Activated T-helper 9 cell treated with anti-CD3 and anti-CD28 coated beads, Interleukin-2, amount 50 U/mL, for 16 hours (primary cell): Measurements from ENCODE around the gene CSTB.
"Not testable (repeated sequence)": the region's sequence is repeated elsewhere in the genome, so short reads cannot be mapped to it uniquely, and the experiment has no call there.

Source experiments
- DNase-seq: peaks from one replicate; pipeline ENCODE4 v3.0.0-alpha.2; 2020; ENCODE audit warnings: low read depth

CSTB gene, protein sequence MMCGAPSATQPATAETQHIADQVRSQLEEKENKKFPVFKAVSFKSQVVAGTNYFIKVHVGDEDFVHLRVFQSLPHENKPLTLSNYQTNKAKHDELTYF

DNA sequence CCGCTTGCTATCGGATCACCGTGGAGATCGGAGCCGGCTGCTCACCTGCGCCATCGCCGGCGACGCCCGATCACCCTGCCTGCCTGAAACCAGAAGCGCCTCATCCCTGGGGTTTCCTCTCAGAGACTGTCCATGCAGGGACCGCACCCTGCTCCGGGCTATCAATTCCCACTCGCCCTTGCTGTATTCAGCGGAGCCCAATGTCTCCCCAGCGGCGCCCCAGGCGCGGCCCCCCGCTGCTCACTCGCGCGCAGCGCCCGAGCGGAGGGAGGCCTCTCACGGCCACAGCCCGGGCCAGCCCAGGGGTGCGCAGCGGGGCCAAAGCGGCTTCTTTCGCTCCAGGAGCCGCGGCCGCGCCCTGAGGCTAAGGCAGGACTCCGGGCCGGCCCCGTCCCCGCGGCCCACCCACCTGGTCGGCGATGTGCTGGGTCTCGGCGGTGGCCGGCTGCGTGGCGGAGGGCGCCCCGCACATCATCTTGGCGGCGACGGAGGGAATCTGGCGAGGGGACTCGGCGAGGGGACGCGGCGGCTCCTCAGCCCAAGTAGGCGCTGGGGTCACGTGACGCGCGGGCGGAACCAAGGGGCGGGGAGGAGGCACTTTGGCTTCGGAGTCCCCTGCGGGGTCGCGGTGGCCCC lies at the start of gene CSTB:
CSTB (minus strand) TSS at position 514 of the 636 bp plus-strand sequence; CDS start at position 475, 39 bp downstream.
- peak; percentile 77 for DNase-seq

DNA sequence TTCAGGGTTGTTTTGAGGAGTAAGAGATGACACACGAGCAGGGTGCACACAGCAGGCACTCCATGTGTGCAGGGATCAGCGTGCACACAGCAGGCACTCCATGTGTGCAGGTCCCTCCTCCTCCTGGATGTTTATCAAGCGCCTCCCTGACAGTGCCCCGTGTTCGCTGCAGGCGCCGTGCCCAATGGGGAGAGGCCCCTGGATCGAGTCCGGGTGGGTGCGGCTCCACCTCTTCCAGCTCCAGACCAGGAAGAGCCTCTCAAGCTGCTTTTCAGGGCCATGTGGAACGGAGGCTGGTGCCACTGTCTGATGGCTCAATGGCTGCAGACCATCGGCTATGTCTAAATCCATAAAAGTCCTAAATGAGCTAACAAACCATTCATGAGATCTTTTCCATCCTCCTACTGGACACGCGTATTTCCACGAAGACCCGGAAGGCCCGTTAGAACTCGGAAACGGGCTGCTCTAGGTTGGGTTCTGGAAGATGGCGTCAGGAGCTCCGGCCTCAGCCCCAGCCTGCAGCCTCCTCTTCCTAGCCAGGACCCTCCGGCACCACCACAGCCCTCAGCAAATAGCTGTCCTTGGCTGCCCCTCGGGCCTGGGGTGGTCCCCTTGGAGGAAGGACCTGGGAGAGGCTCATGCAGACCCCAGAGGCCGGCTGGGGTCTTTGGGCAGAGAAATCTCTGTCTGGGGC lies 49.3 kb upstream of the CSTB start:
- no peak for DNase-seq

DNA sequence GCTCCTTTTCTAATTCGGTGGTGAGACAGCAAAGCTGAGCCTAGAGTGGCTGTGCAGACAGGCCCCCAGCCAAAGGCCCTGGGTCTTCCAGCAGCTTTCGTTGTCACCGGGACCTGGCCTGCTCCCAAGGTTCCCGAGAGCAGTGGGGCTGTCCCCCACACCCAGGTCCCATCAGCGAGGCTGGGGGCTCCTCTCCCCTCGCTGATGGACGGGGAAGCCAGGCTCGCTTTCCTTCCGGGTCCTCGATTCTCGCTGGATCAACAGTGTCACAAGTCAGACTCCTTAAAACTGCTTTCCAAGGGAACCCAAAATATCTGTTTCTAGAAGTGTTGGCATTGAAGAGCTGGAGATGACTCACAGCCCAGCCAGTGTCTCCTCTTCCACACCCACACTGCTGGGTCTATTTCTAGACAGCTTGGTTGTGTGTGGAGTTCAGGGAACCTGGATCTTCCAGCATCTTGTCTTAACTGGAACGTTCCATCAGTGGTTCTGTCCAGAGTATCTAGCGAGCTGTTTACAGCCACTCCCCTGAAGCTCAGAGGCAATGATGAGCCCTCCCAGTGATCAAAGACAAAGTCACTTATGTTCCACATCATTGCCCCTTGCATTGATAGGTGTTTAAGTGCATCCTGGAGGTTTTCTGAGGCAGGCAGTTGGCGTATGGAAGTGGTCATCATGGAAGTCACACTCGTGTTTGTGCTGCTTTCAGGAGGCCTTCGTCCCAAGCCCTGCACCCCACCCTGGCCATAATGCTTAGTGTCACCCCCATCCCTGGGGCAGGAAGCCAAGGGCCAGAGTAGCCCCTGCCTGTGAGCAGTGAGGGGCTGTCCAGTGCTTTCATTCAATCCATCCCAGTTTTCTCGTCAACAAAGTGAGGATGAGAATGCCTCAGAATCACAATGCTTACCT lies 48.5 kb upstream of the CSTB start:
- DNase-seq, result no peak

DNA sequence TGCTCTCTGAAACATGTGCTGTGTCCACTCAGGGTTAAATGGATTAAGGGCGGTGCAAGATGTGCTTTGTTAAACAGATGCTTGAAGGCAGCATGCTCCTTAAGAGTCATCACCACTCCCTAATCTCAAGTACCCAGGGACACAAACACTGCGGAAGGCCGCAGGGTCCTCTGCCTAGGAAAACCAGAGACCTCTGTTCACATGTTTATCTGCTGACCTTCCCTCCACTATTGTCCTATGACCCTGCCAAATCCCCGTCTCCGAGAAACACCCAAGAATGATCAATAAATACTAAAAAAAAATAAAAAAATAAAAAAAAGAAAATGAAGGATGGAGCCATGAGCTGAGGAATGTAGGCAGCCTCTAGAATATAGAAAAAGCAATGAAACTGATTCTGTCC lies 46.6 kb upstream of the CSTB start:
- not testable (repeated sequence) for DNase-seq

DNA sequence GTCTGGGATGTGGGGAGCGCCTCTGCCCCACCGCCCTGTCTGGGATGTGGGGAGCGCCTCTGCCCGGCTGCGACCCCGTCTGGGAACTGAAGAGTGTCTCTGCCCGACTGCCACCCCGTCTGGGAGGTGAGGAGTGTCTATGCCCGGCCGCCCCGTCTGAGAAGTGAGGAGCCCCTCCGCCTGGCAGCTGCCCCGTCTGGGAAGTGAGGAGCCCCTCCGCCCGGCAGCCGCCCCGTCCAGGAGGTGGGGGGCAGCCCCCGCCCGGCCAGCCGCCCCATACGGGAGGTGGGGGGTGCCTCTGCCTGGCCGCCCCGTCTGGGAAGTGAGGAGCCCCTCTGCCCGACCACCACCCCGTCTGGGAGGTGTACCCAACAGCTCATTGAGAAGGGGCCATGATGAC lies 46.1 kb upstream of the CSTB start:
- DNase-seq, result not testable (repeated sequence)

DNA sequence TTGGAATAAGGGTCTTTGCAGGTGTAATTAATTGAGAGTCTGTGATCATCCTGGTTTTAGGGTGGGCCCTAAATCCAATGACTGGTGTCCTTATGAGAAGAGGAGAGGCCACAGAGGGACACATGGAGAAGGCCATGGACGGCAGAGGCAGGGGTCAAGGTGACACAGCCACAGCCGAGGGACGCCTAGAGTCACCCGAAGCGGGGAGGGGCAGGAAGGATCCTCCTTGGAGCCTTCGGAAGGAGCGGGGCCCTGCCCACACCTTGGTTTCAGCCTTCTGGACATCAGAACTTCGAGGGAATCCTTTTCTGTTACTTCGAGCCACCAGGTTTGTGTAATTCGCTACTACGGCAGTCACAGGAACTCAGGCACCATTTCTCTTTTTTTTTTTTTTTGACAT lies 44.4 kb upstream of the CSTB start:
- no peak for DNase-seq

DNA sequence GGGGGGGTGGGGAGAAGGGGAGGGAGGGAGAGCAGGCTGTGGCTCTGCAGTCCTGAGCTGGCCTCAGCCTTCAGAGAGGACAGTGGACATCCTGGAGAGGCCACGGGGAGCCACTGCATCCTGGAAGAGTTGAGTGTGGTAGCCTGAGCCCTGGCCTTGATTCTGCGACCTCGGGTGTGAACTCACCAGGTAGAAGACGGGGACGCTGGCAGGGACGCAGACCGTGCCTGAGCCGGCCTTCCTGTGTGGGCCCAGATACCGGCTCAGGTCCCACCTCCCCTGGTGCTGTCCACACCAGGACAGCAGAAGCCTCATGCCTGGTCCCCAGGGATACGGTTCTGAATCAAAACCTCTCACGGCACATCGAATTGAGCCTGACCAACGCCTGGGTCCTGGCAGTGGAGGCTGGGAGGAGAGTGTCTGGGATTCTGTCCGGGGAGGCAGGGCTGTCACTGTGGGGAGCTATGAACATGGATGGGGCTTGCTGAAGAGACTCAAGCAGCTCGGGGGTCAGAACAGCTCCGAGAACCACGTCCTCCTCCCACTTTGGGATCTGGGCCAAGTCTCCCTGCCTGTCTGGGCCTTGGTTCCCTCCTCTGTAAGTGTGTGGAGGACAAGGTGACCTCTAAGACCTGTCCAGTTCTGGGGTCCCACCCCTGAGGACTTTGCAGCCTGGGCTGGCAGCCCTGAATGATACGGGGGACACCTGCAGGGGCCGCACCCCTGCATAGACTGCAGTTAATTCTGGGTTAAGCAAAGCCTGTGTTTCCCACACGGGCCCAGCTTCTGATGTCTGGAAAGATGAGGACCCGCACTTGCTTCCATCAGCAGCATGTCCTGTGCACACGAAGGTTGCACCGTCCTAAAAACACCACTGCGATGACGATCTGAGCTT lies 43.6 kb upstream of the CSTB start:
- no peak for DNase-seq

DNA sequence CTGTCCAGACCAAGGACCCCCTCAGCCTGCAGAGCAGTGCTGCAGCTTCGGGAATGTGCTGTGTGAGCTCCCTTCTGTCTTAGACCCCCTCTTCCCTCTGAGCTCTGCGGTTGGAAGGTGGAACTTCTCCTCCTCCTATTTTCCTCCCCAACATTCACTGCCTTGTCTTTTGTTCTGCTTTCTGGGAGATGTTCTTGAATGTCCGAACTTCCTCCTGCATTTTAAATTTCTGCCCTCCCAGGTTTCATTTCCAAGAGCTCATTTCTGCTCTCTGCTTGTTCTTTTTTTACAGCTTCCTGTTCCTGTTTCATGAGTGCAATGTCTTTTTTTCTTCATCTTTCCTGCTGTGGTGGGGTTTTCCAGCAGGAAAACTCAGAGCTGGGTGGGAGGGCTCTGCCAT lies 42.6 kb upstream of the CSTB start:
- no peak for DNase-seq

DNA sequence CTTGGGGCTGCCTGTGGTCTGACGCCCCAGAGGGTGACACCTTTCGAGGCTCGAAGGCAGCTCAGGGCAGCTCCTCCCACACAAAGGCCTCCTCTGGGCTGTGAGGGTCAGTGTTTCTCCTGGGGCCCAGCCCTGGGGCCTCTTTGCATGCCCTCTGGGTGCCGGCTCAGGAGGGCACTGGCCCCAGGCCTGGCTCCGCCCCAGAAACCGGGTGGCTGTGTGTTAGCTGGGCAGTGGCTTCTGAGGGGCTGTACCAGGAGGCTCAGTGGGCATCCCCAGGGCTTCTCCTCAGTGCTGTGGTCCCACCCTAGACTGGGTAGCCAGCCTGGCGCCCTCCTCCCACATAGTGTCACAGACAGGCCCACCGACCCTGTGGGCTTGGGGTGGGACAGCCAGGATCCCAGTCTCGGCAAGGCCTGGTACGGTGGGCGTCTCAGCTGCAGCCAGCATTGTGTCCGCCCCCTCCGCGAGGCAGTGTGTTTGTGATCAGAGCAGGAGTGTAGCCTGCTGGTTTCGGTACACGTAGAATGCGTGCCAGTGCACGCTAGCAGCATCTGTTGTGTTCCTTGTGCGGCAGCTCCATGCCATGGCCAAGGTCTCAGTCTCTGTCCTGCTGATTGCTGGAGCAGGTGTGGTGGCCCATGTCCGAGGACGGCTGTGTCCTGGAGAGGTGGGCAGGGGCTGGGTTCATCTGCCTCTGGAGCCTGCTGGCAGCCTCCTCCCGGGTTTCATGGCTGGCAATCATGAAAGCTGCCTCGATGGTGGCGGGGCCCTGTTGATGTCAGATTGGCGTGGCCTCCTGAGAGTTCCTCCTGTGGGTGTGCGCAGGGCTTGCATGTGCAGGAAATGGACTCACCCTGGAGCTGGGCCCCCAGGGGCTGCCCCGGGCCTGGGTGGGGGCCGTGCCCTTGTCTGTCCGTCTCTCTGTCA lies 41.3 kb upstream of the CSTB start:
- no peak for DNase-seq

DNA sequence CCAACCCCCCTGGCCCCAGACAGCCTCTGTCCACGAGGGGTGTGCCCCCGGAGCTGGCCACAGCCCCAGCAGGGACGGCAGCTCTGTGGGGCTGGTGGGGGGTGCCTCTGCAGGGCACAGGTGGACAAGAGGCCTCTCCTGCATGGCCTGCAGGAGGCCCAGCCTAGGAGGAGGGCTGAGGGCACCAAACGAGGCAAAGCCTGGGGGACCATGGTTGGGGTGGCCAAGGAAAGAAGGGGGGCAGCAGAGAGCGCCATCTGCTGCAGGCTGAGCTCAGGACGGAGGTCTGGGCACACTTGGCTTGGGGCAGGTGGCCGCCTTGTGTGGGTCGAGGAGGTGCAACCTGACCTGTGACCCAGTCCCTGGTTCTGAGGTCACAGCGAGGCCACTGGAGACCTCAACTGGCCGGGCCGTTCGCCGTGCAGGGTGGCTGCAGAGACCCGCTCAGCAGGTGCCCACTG lies 40.5 kb upstream of the CSTB start:
- DNase-seq, result no peak

DNA sequence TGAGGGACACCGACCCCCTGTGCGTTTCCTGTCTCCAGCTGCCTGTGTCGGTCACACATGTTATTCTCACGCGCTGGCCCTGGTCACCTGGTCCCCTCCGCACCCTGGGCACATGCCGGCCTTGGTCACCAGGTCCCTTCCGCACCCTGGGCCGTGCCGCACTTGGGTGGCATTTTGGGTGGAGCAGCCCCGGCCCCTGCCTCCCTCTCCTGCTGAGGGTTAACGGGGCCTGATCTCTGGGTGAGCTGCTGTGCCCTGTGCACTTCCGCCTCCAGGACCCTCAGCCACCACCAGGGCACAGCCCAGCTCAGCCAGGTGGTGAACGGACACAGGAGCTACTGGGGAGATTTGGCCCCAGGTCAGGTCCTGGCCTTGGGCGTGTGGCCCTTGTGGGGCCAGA lies 39.9 kb upstream of the CSTB start:
- no peak for DNase-seq

DNA sequence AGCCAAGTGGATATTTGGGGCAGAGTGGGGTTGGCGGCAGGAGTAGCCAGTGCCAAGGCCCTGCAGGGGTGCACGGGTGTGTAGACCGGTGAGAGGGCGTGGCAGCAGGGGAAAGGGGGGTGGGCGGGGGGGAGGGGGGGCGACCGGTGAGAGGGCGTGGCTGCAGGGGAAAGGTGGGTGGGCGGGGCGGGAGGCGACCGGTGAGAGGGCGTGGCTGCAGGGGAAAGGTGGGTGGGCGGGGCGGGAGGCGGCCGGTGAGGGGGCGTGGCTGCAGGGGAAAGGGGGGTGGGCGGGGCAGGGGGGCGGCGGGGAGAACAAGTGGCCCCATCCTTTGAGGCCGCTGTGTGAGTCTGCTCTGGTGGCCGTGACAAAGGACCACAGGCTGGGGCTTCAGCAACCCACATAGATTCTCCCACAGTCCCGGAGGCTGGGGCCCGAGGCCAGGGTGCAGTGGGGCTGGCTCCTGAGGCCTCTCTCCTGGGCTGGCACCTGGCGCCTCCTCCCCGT lies 39.1 kb upstream of the CSTB start:
- DNase-seq, result no peak

DNA sequence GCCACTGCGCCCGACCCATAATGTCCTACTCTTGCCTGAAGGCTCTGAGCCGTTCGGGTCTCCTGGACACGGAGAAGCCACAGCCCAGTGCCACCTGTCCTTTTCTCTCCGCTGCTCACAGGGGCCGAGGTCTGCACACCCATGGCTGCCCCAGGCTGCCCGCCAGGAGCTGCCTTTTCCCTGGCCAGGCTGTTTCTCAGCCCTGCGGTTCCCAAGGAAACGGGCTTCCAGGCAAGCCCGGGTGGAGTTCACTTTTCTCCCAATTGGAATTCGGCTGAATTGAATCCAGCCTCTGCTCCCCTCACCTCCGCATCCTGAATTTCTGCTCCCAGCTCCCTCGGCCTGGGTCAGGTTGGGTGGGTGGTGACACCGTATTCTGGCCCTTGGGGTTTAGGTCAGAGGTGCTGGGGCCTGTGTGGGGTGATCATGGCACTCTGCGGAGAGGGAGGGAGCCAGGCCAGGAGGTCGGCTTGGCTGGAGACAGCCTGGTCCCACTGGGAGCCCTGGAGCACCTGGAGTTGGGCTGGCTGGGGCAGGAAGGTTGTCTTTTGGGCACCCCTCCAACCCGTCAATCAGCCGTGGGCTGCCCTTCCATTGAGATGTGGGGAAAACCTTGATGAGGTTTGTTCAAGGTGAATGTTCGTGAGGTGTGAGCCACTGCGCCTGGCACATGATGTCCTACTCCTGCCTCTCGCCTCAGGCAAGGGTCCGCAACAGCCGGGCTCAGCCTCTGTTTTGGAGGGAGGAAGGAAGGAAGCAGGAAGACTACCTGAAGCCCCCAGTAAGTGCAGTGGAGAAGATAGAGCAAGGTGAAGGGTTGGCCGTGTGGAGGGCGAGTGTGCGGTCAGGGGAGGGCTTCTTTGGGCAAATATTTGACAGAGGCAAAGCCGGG lies 38.4 kb upstream of the CSTB start:
- no peak for DNase-seq

DNA sequence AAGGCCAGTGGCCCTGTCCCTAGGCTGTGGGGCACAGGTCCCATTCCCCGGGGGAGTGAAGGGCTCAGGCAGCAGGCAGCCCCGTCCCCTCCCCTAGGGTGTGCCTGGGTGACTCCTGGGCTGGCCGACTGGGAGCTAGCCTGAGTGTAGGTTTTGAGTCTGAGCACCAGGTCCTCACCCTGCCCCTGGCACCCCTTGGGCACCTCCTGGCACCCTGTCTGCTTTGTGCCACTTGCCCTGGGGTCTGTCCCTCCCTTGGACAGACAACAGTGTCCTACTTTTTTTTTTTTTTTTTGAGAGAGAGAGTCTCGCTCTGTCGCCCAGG lies 37.5 kb upstream of the CSTB start:
- DNase-seq, result no peak

DNA sequence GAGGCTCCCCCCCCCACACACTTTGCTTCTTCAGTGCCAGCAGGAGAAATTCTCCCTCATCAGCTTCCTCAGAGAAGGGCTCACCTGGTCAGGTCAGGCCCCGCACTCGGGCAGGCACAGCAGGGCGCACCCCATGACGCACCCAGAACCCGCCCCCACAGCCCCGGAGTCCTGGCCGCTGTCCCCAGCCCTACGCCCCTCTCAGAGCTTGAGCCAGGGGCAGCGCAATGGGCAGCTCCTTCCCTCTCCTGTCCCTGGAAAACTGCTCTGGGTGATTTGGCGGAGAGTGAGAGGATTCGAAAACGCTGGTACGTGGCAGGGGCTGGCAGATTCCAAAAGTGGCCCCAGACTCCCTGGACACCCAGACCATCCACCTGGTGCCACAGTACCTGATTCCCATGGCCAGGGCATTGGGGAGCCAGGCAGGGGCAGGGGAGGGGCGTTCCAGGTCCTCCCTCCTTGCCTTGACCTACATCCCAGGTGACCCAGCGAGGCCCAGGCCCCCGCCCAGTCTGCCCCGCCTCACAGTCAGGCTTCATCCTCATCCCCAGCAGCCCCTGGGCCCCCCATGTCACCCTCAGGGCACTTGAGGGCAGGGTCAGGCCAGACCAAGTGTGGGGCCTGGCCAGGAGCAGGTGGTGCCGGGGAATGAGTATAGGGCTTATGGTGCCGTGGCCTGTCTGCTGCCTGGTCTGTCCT lies 37.0 kb upstream of the CSTB start:
- DNase-seq, result no peak

DNA sequence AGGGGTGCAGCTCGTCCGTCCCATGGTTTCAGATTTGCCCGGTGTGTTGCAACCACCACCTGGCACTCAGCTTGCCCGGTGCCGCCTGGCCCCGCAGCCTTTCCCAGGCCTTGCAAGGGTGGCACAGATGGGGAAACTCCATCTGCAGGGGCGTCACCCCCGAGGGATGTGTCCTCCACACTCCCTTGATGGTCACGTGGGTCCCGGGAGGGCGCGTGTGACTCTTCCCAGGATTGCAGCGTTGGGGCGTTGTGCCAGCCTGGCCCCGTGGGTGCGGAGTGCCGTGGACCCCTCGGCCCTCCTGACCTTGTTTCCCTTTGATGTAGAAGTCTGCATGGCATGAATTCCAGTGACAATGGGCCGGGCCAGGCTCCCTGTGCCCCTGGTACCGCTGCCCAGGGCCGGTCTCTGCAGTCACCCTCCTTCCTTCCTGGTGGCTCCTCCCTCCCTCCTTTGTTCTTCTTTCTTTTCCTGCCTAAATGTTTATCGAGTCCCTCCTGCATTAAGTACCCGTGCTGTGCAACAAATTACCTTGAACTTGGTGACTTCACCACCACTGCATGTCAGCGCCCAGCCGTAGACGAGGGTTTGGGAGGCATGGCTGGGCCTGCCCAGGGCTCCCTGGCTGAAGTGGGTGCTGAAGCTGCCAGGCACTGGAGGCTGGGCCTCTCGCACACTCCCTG lies 36.2 kb upstream of the CSTB start:
- no peak for DNase-seq

DNA sequence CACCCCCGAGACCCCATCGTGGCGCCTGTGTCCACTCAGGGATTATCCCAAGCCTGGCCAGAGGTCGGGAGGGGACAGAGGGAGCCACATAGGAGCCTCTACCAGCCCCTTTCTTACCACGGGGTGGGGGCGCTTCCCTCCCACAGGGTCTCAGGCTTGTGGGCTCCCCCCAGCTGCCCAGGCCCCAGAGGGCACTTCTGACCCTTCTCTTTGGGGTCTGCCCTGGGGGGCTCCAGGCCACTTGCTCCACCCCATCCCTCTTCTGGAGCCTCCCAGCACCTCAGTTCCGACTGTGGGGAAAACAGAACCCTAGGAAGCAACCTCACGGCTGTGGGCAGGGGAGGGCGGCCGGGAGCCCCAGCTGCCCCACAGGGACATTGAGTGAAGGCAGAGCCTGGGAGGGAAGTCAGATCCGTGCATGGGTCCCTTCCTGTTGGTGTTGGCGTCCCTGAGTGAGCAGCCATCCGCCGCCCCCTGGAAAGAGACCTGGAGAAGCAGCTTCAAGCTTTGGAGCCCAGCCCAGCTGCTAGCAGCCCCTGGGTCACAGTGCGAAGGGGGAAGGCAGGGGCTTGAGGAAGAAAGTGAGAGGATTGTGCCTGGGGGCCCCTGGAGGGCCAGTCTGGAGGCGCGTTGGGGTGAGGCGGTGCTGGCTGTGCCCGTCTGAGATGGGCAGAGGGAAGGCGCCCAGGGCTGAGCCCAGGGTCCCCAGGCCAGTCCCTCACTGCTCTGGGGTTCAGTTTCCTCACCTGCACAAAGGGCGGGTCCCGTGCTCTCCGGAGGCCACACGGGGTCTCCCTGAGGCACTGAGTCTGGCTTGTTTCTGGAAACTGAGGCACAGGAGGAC lies 35.4 kb upstream of the CSTB start:
- no peak for DNase-seq
